AG04450 (cell line): ENCODE data around the gene CCDC85A. TPM values are rescaled to one million over a fixed set of nuclear protein-coding genes. Genes with fewer than 3 reads are reported as not detected.

Experiments used
- CTCF ChIA-PET: fragments of 300-600, 350-600 bp; formaldehyde crosslinking; extraction: SDS; loops from one replicate; lab custom pipeline; 2022; ENCODE audit warnings: antibody characterized with exemption, inconsistent platforms; lab: Charles Lee
- POLR2A ChIA-PET: fragments of 350-600 bp; formaldehyde crosslinking; extraction: SDS; loops from one replicate; lab custom pipeline; 2021; ENCODE audit warnings: antibody characterized with exemption, inconsistent platforms; lab: Yijun Ruan, JAX
- DNase-seq: peaks from one replicate; pipeline ENCODE4 v3.0.0-alpha.2; 2011; ENCODE audit warnings: low read depth, low spot score
- H3K27ac ChIP-seq: one replicate; pipeline ENCODE4 v1.5.1; 2012; ENCODE audit warnings: low read depth, low read length, control low read depth
- H3K27me3 ChIP-seq: one replicate; pipeline ENCODE4 v1.6.0; 2012; ENCODE audit warnings: low read length; ENCODE audit not compliant: control insufficient read depth, insufficient read depth
- H3K4me3 ChIP-seq: 2 replicates; pipeline ENCODE4 v1.5.1; 2011; ENCODE audit warnings: mild to moderate bottlenecking, low read depth, low read length, control low read depth
- H3K9me3 ChIP-seq: 2 replicates; pipeline ENCODE4 v1.5.1; 2012; ENCODE audit warnings: low read length; ENCODE audit not compliant: control insufficient read depth, insufficient read depth
- polyA plus RNA-seq: library from polyadenylated mRNA; depleted of rRNA; stranded (reverse); fragments of >200 nt; gene quantifications from 2 replicates; pipeline ENCODE4 v1.2.3, GENCODE V29; 2011
- small RNA-seq: library from RNA; depleted of rRNA; stranded (forward); fragments of <200 nt; gene quantifications from one replicate; pipeline ENCODE3, GENCODE V24; 2012; ENCODE audit warnings: low read depth; ENCODE audit not compliant: insufficient read length
- TF ChIP-seq, protein P1 (sequence below): IDR thresholded peaks from 2 replicates; pipeline ENCODE4 v1.5.1; 2011; ENCODE audit warnings: low read depth, low read length, control low read depth, inconsistent platforms

The CCDC85A gene
- polyA plus RNA-seq, 1 experiment: not detected

DNA sequence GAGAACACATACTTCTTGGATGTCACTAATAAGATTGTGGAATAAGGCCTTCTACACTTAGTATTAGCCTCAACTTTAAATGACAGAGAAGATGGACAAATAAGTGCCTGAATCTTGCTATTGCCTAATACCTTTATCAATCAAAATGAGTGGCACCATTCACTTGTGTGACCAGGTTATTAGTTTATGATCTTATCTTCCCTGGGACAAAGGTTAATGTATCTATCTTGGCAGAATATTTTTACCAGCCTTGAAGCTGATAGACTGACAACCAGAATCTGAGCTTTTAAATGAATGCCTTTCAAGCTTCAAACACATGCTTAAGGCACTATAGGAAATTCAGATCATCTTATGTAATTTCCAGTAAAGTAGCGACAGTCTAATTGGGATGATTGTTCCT is 202.9 kb downstream of the CCDC85A start:
- TF ChIP-seq, protein P1, sequence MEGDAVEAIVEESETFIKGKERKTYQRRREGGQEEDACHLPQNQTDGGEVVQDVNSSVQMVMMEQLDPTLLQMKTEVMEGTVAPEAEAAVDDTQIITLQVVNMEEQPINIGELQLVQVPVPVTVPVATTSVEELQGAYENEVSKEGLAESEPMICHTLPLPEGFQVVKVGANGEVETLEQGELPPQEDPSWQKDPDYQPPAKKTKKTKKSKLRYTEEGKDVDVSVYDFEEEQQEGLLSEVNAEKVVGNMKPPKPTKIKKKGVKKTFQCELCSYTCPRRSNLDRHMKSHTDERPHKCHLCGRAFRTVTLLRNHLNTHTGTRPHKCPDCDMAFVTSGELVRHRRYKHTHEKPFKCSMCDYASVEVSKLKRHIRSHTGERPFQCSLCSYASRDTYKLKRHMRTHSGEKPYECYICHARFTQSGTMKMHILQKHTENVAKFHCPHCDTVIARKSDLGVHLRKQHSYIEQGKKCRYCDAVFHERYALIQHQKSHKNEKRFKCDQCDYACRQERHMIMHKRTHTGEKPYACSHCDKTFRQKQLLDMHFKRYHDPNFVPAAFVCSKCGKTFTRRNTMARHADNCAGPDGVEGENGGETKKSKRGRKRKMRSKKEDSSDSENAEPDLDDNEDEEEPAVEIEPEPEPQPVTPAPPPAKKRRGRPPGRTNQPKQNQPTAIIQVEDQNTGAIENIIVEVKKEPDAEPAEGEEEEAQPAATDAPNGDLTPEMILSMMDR: no peak
- ChIA-PET CTCF (no interaction called here), POLR2A (no interaction called here)
- H3K4me3 ChIP-seq: no peak overlapping the region
- no peak for DNase-seq
- H3K9me3 ChIP-seq: no peaks in the 10 kb centered on the region
- no peaks in the 10 kb centered on the region for H3K27me3 ChIP-seq
- no peak overlapping the region for H3K27ac ChIP-seq

DNA sequence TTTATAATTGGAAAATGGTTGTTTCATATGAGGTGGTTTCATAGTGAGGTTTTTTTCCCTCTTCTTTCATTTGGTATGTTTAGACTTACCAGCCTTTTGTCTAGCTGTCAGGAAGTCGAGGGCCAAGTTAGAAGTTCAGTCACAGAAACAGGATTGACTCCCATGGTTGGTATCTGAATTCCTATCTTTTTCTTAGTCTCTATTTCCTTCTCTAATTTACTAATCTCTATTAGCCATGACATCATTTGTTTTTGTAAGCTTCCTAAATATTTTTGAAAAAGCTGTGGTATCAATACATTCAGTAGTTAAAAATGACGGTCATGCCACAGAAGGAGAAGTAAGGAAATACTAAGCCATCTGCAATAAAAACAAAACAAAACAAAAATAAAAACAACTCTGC is 206.9 kb downstream of the CCDC85A start:
- Histone ChIP-seq H3K9me3 (no peaks in the 10 kb centered on the region), H3K4me3 (no peak overlapping the region), H3K27ac (no peak overlapping the region), H3K27me3 (no peaks in the 10 kb centered on the region)
- ChIA-PET POLR2A (no interaction called here), CTCF (no interaction called here)
- TF ChIP-seq, protein P1: no peak
- no peak for DNase-seq

DNA sequence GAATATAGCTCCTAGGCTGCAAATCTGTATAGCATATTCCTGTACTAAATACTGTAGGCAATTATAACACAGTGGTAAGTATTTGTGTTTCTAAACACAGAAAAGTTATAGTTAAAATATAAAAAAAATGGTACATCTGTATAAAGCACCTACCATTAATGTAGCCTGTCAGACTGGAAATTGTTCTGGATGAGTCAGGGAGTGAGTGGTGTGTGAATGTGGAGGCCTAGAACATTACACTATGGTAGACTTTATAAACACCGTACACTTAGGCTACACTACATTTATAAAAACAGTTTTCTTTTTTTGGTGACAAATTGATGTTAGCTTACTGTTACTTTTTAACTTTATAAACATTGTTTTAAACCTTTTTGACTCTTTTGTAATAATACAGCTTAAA is 226.3 kb downstream of the CCDC85A start:
- no peaks in the 10 kb centered on the region for H3K27me3 ChIP-seq
- CTCF ChIA-PET: interaction anchor here (0.9 kb wide), 1 partner anchor 225 kb away, joined by 4 read pairs; no protein-coding TSS in a partner anchor
- H3K4me3 ChIP-seq: no peak overlapping the region
- TF ChIP-seq, protein P1: no peak
- peaks cover 6% of the 10 kb centered on the region; the same call in 1 of the 2 replicates for H3K9me3 ChIP-seq
- no peak for DNase-seq
- H3K27ac ChIP-seq: no peak overlapping the region
- POLR2A ChIA-PET: no interaction called here

DNA sequence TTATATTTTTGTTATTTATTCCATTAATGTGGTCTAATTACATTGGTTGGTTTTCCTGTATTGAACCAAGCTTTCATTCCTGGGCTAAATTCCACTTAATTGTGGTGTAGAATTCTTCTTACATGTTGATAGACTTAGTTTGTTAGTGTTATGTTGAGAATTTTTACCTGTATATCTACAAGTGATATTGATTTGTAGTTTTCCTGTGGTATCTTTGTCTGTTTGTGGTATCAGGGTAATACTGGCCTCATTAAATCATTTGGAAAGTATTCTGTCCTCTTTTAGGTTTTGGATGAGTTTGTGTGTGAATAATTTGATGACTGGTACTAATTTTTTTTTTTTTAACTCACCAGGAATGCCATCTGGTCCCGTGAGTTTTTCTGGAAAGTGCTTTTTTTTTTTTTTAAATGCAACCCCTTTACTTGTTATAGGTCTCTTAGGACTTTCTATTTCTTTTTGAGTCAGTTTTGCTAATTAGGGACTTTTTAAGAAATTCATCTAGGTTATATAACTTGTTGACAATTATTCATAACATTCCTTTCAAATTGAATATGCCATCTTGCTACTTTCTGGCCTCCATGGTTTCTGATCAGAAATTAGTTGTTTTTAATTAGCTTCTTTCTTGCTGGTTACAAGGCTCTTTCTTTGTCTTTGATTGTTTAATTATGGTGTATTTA is 232.8 kb downstream of the CCDC85A start:
- H3K9me3 ChIP-seq: peaks cover 12% of the 10 kb centered on the region
- TF ChIP-seq, protein P1: no peak
- no peak for DNase-seq
- H3K27ac ChIP-seq: no peak overlapping the region
- ChIA-PET CTCF (no interaction called here), POLR2A (no interaction called here)
- H3K27me3 ChIP-seq: no peaks in the 10 kb centered on the region
- no peak overlapping the region for H3K4me3 ChIP-seq

Small RNA genes lying within 50 kb of the gene (small RNA-seq; reads per million reads assigned to genes)
- not detected for gene RNA5SP93
